Measurements from ENCODE around the gene DOCK1.

DOCK1 gene

GRCh38 chr10:127458016-127458810 is 553.0 kb downstream of the DOCK1 start:
- DNase-seq (ENCODE audit: low spot score), result no peak

- no peak for DNase-seq (ENCODE audit: low spot score)
These were observed 553.6 kb downstream of the DOCK1 start for GRCh38 chr10:127458829-127459228.

- DNase-seq (ENCODE audit: low spot score), result no peak
These were observed 554.7 kb downstream of the DOCK1 start for GRCh38 chr10:127459918-127460317.

DNA sequence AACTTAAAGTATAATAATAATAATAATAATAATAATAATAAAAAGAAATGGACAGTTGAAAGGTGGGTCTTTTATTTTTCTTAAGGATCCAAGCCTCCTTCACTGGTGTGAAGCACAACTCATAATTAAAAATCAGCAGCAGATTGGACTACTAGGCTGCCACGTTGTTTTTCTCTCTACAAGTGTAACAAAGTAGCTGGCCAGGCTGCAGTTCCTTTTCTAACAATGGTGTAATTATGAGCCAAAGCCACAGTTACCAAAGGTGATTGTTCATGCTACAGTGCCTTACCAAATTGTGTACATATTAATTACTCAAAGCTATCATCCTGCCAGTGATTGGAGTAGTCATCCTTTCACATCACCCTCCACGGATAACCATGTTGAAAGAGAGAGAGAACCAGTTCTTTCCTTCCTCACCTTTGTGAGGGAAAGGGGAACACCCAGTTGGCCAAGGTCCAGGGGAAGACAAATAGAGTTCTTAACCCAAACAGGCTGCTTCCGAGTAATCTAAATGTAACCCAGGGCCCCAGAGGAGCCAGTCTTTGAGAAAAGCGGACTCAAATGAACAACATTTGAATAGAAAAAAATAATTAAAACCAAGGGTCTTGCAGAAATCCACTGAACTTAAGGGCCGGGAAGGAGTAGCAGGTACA is 557.5 kb downstream of the DOCK1 start:
- DNase-seq (ENCODE audit: low spot score), result no peak

GRCh38 chr10:127463548-127463947 is 558.3 kb downstream of the DOCK1 start:
- no peak for DNase-seq (ENCODE audit: low spot score)

DNA sequence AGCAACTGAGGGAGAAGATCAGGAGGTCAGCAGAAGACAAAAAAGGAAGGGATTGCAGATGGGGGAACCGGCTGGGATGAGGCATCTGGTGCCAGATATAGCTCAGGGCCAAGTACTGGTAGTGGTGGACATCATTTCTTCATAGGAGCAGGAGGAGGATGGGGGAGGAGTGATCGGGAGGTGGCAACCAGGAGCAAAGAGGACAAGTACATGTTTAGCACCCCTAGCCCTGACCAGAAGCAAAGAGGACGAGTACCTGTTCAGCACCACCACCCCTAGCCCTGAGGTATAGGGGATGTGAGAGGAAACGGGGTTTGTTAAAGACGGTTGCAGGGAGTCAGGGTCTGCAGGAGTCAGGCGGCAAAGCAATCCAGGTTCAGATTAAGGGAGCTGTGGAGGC is 559.3 kb downstream of the DOCK1 start:
- no peak for DNase-seq (ENCODE audit: low spot score)

DNA sequence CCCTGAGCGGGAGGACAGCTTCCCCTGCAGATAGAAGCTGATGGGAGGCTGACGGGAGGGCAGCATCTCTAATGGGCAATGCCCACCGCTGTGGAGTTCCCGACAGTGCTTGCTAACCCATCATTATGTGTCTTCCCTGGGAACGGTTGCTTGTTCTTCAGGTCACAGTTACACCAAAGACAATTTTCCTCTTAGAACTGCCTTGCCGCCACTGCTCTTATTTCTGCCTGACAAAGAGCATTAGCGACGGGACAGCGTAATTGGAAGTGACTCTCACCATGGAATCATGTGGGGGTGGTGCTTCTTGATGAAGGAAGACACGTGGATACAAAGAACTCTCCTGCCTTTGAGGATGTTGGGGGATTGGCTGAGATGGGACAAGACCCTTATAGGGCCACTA is 562.6 kb downstream of the DOCK1 start:
- DNase-seq (ENCODE audit: low spot score), result no peak

DNA sequence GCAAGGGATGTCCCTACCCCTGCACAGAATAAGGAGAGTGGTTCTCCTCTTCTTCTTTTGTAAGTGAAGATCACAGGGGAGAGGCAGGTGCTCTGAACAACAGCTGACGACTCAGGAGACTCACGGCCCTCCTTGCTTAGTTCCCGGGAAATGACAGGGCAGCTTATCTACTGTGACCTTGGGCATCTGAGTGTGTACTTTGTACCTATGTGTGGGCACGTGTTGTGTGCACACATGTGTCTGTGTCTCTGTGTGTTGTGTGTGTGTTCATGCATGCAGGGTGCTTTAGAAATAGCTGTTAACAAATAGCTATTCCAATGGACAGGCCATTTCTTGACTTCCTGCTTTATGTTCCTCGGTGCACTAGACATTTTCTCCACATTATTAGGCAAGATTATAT is 563.4 kb downstream of the DOCK1 start:
- no peak for DNase-seq (ENCODE audit: low spot score)

DNA sequence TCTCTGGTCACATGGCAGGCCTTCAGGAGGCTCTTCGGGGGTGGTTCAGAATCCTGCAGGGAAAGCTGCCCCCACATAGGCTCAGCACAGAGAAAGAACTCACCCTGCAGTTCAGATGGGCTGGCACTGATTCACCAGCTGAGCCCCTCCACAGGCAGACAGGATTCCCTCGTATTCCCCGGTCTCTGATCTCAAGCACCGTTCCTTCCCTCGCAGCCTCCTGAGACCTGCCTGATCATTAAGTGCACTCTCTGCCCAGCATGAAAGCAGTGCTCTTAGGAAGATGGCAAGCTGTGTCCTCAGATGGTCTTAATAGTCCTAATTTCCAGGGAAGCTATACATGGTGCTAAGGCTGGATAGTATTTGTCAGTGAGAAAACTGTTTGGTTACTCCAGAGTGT is 565.7 kb downstream of the DOCK1 start:
- DNase-seq (ENCODE audit: low spot score), result no peak

DNA sequence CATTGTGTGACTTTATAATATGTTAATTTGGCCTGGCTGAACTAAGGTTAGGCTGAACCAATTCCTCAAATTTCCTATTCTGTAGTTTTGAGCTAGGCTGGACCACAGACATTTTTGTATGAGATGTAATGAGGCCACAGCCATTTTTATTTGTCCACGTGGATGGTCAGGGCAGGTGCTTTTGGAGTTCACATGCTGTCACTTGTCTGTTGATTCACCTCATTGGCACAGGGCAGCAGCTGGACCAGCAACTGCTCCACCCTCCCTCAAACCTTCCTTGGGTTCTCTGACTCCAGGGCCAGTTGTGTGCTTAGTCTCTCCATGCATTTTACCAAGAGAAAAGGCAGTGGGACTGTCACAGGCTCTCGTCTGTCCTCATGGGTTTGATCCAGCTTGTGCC is 567.7 kb downstream of the DOCK1 start:
- DNase-seq (ENCODE audit: low spot score), result no peak

GRCh38 chr10:127474501-127474900 is 569.3 kb downstream of the DOCK1 start:
- DNase-seq (ENCODE audit: low spot score), result no peak

DNA sequence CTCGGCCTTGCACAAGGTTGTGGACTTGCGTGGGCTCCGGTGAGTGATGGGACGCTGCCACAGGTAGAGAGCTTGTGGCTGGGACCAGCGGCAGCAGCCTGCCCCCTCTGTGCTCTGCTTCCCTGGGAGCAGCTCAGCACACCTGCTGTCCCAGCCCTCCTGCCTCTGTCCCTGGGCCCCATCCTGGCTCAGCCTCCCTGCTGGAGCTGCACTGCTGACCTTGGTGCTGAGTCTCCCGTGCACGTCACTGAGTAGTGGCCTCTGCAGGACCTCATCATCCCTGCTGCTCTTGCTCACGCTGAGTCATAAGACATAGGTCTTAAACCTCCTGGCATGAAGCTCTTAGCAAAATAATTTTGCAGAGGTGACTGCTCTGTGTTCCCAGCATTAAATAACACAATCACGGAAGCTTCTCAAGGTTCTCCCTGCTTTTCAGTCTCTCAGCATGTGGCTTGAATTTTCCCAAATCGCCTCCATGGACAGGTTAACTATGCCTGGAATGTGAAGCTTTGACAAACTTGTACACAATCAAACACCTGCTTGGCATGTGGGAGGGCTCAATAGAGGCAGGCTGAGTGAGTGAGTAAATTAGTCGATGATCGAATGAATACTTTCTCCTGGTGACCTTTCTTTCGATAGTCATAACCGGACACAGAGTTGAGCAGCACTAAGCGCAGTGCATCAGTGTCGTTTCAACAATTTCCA is 580.1 kb downstream of the DOCK1 start:
- DNase-seq (ENCODE audit: low spot score), result no peak

- no peak for DNase-seq (ENCODE audit: low spot score)
These were observed 581.1 kb downstream of the DOCK1 start for GRCh38 chr10:127486355-127486754.

DNA sequence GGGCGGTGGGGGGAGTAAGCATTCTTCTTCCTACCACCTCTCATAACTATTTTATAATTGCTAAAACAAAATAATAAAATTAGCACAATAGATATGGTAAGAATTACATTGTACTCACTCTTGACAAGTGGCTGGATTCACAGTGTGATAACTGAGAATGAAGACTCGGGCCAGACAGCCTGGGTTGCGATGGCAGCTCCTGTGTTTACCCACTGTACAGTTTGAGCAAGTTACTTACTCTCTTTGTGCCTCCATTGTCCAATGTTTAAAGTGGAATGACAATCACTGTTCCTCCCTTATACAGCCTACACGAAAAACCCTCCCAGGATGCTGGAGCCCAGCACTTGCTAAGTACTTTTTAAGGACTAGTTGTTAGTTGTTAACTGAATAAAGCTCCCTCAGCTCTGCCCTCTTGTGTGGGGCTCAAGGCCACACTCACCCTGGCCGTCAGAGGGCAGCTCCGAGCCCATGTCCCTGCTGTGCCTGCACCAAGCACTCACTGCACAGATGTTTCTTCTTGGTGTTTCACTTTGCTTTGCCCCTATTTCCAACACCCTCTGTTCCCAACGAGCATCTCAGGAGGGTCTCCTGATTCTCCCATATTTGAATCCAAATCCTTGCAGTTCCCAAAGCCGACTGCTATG is 587.5 kb downstream of the DOCK1 start:
- no peak for DNase-seq (ENCODE audit: low spot score)

DNA sequence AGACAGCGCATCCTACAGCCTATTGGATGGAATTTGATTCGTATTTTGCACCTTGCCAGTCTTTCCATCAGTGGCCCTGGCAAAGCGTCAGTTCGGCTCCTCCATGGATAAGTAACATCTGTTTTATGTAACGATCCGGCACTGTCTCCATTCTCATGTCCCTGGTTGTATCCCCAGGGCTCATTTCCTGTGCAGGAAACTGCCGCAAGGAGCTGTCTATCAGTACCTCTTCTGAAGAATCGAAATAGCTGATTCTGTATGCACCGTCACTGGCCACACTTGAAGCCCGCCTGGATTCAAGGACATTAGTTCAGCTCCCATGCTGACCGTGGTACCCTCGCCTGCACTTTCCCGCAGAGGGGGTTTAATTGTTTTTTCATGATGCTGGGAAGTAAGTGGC is 590.8 kb downstream of the DOCK1 start:
- DNase-seq (ENCODE audit: low spot score), result no peak

DNA sequence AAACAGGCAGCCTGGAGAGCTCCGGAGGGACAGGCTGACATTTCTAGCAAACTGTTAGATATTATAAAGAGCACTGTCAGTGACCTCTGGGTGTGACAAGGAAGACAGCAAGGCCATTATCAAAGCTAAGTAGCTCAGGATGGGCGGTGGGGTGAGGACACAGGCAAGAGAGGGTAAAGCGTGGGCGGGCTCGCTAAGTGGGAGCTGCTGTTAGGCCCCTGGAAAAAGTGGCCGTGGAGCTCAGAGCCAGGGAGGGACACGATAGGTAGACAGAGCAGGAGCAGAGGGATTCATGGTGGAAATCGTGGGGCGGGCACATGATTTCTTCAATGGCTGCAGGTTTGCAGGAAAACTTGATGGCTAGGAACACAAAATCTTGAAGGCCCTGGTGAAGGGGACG is 592.5 kb downstream of the DOCK1 start:
- DNase-seq (ENCODE audit: low spot score), result no peak

DNA sequence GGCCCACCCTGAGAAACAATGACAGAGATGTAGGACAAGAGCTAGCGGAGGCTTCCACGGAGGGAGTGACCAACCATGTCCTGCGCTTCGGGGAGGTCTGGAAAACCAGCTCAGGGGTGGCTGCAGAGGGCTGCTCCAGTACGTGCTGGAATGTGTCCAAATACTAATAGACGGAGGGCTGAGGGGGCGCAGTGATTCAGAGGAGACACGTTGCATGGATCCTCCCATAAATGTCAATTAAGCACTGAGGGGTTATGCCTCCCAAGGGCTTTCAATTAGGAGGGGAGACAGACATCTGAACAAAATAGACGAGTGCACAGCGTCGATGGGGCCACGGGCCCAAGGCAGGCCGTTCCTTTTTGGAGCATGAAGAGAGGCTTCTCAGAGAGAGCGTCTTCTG is 592.9 kb downstream of the DOCK1 start:
- DNase-seq (ENCODE audit: low spot score), result no peak

DNA sequence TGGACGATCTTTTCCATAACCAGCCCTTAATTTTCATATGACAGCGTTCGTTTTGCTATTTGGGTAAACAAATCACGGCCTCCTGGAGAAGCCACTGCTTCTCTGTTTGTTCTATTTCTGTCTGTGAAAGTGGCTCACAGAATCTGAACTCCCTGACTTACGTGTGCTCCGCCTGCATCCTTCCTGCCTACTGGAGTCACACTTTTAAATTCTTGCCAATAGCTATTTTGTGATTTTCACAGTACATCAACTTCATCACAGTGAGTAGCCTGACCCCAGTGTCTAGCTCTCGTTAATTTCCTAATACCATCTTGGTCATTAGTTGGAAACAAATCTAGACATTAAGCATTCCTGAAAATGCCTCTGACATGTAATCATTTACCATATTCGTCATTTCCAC is 594.9 kb downstream of the DOCK1 start:
- DNase-seq (ENCODE audit: low spot score), result no peak
